Transverse colon (tissue), 4 donors: ENCODE data around the gene BSDC1. TPM values are rescaled to one million over a fixed set of nuclear protein-coding genes. Genes with fewer than 3 reads are reported as not detected.

ENCODE experiments used
- DNase-seq: peaks from one replicate; pipeline ENCODE4 v3.0.0-alpha.2; 2019
- H3K27ac ChIP-seq, 4 donors: fragments of 200-600 bp; sonication (generic); 2 replicates each; pipeline ENCODE4 v1.5.1; 2016 to 2018; ENCODE audit warnings: inconsistent platforms in 4 of 4
- H3K27me3 ChIP-seq: fragments of 200-600 bp; sonication (generic); 2 replicates; pipeline ENCODE4 v1.5.1; 2017; ENCODE audit warnings: inconsistent platforms
- H3K36me3 ChIP-seq, 4 donors: fragments of 200-600 bp; sonication (generic); 2 replicates each; pipeline ENCODE4 v1.5.1; 2017 to 2019; ENCODE audit warnings: inconsistent platforms in 4 of 4
- H3K4me1 ChIP-seq, 4 donors: fragments of 200-600 bp; sonication (generic); 2 replicates each; pipeline ENCODE4 v1.5.1; 2017 to 2020; ENCODE audit warnings: inconsistent platforms in 4 of 4
- H3K4me3 ChIP-seq, 4 donors: fragments of 200-600 bp; sonication (generic); 1 replicate in 1 of 4; 2 replicates in 3 of 4; pipeline versions ENCODE4 v1.5.1 to v1.6.1; 2017 to 2019; ENCODE audit warnings: inconsistent platforms in 4 of 4
- H3K9me3 ChIP-seq, 2 donors: fragments of 200-600 bp; sonication (generic); 2 replicates each; pipeline ENCODE4 v1.5.1; 2017 to 2019; ENCODE audit warnings: inconsistent platforms in 2 of 2
- CTCF ChIP-seq, 5 experiments: fragments of 200-600 bp in 3 of 5; fragments of 450-650 bp in 2 of 5; sonication (generic) in 3 of 5; IDR thresholded peaks; 1 replicate in 2 of 5; 2 replicates in 3 of 5; pipeline ENCODE4 v1.5.1; 2016 to 2017; ENCODE audit warnings: antibody characterized with exemption in 5 of 5, inconsistent platforms in 3 of 5, mild to moderate bottlenecking in 2 of 5, moderate library complexity in 1 of 5
- EP300 ChIP-seq: sonication (generic); formaldehyde crosslinking; IDR thresholded peaks from one replicate; pipeline ENCODE4 v1.6.1; 2017; ENCODE audit warnings: antibody characterized with exemption, low read depth
- POLR2A ChIP-seq: fragments of 450-650 bp; IDR thresholded peaks from one replicate; pipeline ENCODE4 v1.6.1; 2016; ENCODE audit warnings: antibody characterized with exemption, mild to moderate bottlenecking, moderate library complexity
- POLR2AphosphoS5 ChIP-seq, 3 donors: sonication (generic); formaldehyde crosslinking; IDR thresholded peaks; one replicate each; pipeline ENCODE4 v1.6.1; 2016; ENCODE audit warnings: antibody characterized with exemption in 3 of 3
- WGBS, 2 donors: methylation state at CpG; one replicate each; pipeline ENCODE4 v1.1.5; 2018; ENCODE audit warnings: low coverage in 1 of 2; 5-methylcytosine and 5-hydroxymethylcytosine counted together
- in situ Hi-C, 4 donors: fragments of 200-750 bp; cut with MboI; loops; one replicate each; pipeline versions ENCODE4 v1.15.0 to v1.15.1; 2017; ENCODE audit warnings: low sequenced_read_pairs in 3 of 4, low pct_ligation_motif_present in 1 of 4, low pct_unique_long_range_greater_than_20kb in 1 of 4
- intact Hi-C: fragments of 100-400 bp; cut with DNase I; formaldehyde crosslinking; loops from one replicate; pipeline ENCODE4 v1.15.1; 2023; ENCODE audit warnings: low total_unique reads
- total RNA-seq, 4 donors: library from RNA; depleted of rRNA; stranded (reverse); fragments of >200 nt; gene quantifications; one replicate each; pipeline ENCODE4 v1.1.0, GENCODE V29; 2016

The BSDC1 gene
- total RNA-seq, 4 donors from 2014 or later: 94.8 to 140 (median 117) TPM

DNA sequence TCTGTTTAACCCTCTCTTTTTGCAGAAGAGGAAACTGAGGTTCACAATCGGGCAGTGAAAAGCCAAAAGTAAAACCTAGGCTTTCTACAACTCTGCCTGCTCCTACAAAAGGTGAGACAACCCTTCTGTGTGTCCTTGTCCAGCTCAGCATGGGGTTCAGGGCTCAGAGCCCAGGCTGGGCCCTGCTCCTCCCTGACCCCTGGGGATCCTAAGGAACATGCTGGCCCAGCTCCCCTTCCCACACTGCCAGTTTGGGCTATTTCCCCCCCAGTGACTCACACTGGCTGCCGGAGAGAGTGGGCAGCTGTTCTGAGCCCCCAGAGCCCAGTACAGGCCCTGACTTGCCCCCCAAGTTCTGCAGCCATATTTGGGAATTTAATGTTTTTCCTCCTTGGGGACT, 40.8 kb downstream of the BSDC1 start:
- Histone ChIP-seq H3K4me1 (peaks cover 15 to 27% (median 16%) of the 10 kb centered on the region in 4 donors), H3K36me3 (no peaks in the 10 kb centered on the region), H3K9me3 (no peaks in the 10 kb centered on the region), H3K27me3 (no peaks in the 10 kb centered on the region), H3K4me3 (no peak overlapping the region), H3K27ac (peak overlapping the region in 3 of 4 donors; percentile 16 to 92 (median 17))
- intact Hi-C loops: no loop called here
- in situ Hi-C loops: no loop called here
- no peak for DNase-seq
- TF ChIP-seq CTCF (IDR thresholded peaks at IDR 0.05) (no peak), POLR2AphosphoS5 (IDR thresholded peaks at IDR 0.05) (no peak), POLR2A (no peak), EP300 (no peak)
- WGBS, 2 donors: 78% methylated on average over 2 of the region's 2 CpGs; no CpG with 5 or more reads in 1 of the 2 donors

DNA sequence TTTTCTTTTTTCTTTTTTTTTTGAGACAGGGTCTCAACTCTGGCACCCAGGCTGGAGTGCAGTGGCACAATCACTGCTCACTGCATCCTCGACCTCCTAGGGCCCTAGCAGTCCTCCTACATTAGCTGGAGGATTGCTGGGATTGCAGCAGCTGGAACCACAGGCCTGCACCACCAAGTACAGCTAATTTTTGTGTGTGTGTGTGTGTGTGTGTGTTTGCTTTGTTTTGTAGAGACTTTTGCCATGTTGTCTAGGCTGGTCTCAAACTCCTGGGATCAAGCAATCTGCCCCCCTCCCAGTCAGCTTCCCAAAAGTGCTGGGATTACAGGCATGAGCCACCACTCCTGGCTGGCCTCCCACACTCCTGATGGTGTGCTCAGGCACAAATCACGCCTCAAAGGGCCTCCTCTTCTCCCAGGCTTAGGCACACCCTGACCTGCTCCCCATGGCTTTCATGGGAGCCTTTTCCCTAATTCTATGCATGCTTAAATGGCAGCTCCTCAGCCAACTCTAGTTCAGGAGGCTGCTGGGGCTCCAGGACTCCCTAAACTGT, 41.3 kb downstream of the BSDC1 start:
- in situ Hi-C loops (no loop called here), intact Hi-C loops (no loop called here)
- 76% methylated on average over 2 of the region's 2 CpGs; no CpG with 5 or more reads in 1 of the 2 donors for WGBS, 2 donors
- Histone ChIP-seq H3K9me3 (no peaks in the 10 kb centered on the region), H3K27ac (peak overlapping the region in 3 of 4 donors; percentile 17 to 94 (median 92)), H3K36me3 (no peaks in the 10 kb centered on the region), H3K4me1 (peaks cover 15 to 27% (median 16%) of the 10 kb centered on the region in 4 donors), H3K27me3 (no peaks in the 10 kb centered on the region), H3K4me3 (no peak overlapping the region)
- no peak for TF ChIP-seq POLR2AphosphoS5 (IDR thresholded peaks at IDR 0.05)
- no peak for TF ChIP-seq EP300
- DNase-seq: no peak

DNA sequence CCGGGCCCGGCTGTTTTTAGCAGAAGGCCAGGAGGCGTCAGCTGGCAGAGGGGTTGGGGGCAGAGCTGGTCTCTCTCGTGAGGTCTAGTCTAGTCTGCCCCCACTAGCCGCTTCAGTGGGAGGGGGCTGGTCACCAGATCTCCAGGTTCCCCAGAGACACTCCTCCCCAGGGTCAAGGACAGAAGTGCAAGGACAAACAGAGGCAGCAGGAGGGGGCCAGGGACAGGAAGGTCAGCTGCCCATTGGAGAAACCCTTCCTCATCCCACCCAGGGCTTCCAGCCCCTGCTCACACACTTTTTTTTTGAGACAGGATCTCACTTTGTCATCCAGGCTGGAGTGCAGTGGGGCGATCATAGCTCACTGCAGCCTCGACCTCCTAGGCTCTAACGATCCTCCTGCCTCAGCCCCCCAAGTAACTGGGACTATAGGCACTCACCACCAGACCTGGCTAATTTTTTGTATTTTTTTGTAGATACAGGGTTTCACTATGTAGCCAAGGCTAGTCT, 41.9 kb downstream of the BSDC1 start:
- intact Hi-C loops (no loop called here), in situ Hi-C loops (no loop called here)
- WGBS, 2 donors: 54 to 90% methylated on average over 3 to 8 of the region's 8 CpGs

GRCh38 chr1:32351399-32352238, 42.6 kb downstream of the BSDC1 start:
- Histone ChIP-seq H3K9me3 (no peaks in the 10 kb centered on the region), H3K27ac (peak overlapping the region; percentile 89 to 94 (median 92)), H3K36me3 (no peaks in the 10 kb centered on the region), H3K27me3 (no peaks in the 10 kb centered on the region), H3K4me1 (peaks cover 15 to 27% (median 16%) of the 10 kb centered on the region in 4 donors), H3K4me3 (peak overlapping the region; percentile 49 to 78 (median 72))
- WGBS, 2 donors: 2% methylated on average over 67 of the region's 75 CpGs; no CpG with 5 or more reads in 1 of the 2 donors
- DNase-seq: peak; percentile 96
- intact Hi-C loops (no loop called here), in situ Hi-C loops (no loop called here)
- TF ChIP-seq CTCF (IDR thresholded peaks at IDR 0.05) (no peak), POLR2AphosphoS5 (IDR thresholded peaks at IDR 0.05) (peak; percentile 90 to 93 (median 91)), POLR2A (peak; percentile 74)

More for the DNA sequence above, 41.9 kb downstream of the BSDC1 start:
- Histone ChIP-seq H3K27ac (peak overlapping the region; percentile 89 to 94 (median 92)), H3K36me3 (no peaks in the 10 kb centered on the region), H3K4me3 (peak overlapping the region; percentile 49 to 78 (median 72)), H3K4me1 (peaks cover 15 to 27% (median 16%) of the 10 kb centered on the region in 4 donors), H3K9me3 (no peaks in the 10 kb centered on the region), H3K27me3 (no peaks in the 10 kb centered on the region)
- no peak for DNase-seq
- no peak for TF ChIP-seq POLR2A
- TF ChIP-seq CTCF (IDR thresholded peaks at IDR 0.05): no peak
- TF ChIP-seq EP300: no peak
